MM.1S (cell line): ENCODE data around the gene FIP1L1.

Experiments used
- DNase-seq: peaks from one replicate; pipeline ENCODE4 v3.0.0-alpha.2; 2015
- H2AFZ ChIP-seq: fragments of 300-600 bp; sonication (generic); 2 replicates; pipeline ENCODE4 v1.6.0; 2016; ENCODE audit warnings: antibody characterized with exemption, low read length
- H3F3A ChIP-seq: fragments of 300-600 bp; sonication (generic); 2 replicates; pipeline ENCODE4 v1.6.1; 2016; ENCODE audit warnings: mild to moderate bottlenecking, antibody characterized with exemption, low read length, moderate library complexity, mixed read lengths; ENCODE audit not compliant: insufficient read depth
- H3K27ac ChIP-seq: fragments of 300-600 bp; sonication (generic); 2 replicates; pipeline ENCODE4 v1.5.1; 2016; ENCODE audit warnings: mild to moderate bottlenecking, low read length
- H3K27me3 ChIP-seq: fragments of 300-600 bp; sonication (generic); replicated peaks from 2 replicates; pipeline ENCODE4 v1.6.0; 2016; ENCODE audit warnings: low read length; ENCODE audit not compliant: insufficient read depth
- H3K36me3 ChIP-seq: fragments of 300-600 bp; sonication (generic); replicated peaks from 2 replicates; pipeline ENCODE4 v1.6.1; 2016; ENCODE audit warnings: mild to moderate bottlenecking, low read length, mixed read lengths; ENCODE audit not compliant: insufficient read depth
- H3K4me1 ChIP-seq: fragments of 300-600 bp; sonication (generic); 2 replicates; pipeline ENCODE4 v1.6.1; 2016; ENCODE audit warnings: low read length, mixed read lengths
- H3K4me2 ChIP-seq: fragments of 300-600 bp; sonication (generic); 2 replicates; pipeline ENCODE4 v1.6.0; 2016; ENCODE audit warnings: low read depth, low read length
- H3K4me3 ChIP-seq: fragments of 300-600 bp; sonication (generic); 2 replicates; pipeline ENCODE4 v1.5.1; 2016; ENCODE audit warnings: low read length, mixed read lengths
- H3K79me2 ChIP-seq: fragments of 300-600 bp; sonication (generic); 2 replicates; pipeline ENCODE4 v1.6.1; 2016; ENCODE audit warnings: mixed run types, low read length, mixed read lengths
- H3K9ac ChIP-seq: fragments of 300-600 bp; sonication (generic); 2 replicates; pipeline ENCODE4 v1.6.1; 2016; ENCODE audit warnings: low read length, mixed read lengths
- H3K9me2 ChIP-seq: fragments of 300-600 bp; sonication (generic); replicated peaks from 2 replicates; pipeline ENCODE4 v1.6.1; 2016; ENCODE audit warnings: mild to moderate bottlenecking, low read length, mixed read lengths; ENCODE audit not compliant: insufficient read depth
- H3K9me3 ChIP-seq: fragments of 300-600 bp; sonication (generic); replicated peaks from 2 replicates; pipeline ENCODE4 v1.6.1; 2016; ENCODE audit warnings: mild to moderate bottlenecking, low read length, mixed read lengths; ENCODE audit not compliant: insufficient read depth
- H4K20me1 ChIP-seq: fragments of 300-600 bp; sonication (generic); 2 replicates; pipeline ENCODE4 v1.6.1; 2016; ENCODE audit warnings: mild to moderate bottlenecking, low read length, moderate library complexity, mixed read lengths; ENCODE audit not compliant: insufficient read depth
- CTCF ChIP-seq: fragments of 300-600 bp; sonication (generic); IDR thresholded peaks from 2 replicates; pipeline ENCODE4 v1.5.1; 2016; ENCODE audit warnings: antibody characterized with exemption, low read length, mixed read lengths
- EZH2 ChIP-seq: fragments of 300-600 bp; sonication (generic); optimal IDR thresholded peaks from 2 replicates; pipeline ENCODE3; 2017; ENCODE audit warnings: low read depth, mild to moderate bottlenecking, antibody characterized with exemption, low read length, mixed read lengths
- EZH2phosphoT487 ChIP-seq: fragments of 300-600 bp; sonication (generic); IDR thresholded peaks from 2 replicates; pipeline ENCODE4 v1.6.1; 2018; ENCODE audit warnings: antibody characterized with exemption, low read length

The FIP1L1 gene

DNA sequence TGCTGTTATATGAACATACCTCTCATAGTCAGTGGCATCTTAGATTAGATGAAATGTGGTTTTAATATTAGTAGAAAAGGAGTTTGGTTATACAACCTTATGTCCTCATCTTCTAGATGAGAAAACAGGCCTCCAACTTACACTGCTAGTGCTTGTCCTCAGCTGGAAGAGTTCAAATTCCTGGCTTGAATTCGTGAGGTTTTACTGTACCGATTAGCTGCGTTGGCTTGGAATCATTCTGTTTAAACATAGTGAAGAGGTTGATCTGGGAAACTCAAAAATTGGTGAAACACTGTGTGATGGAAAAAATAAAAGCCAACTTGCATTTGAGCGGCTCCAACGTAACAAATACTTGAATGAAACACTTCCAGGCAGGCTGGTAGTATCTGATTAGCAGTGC is 132.9 kb downstream of the FIP1L1 start:
- Histone ChIP-seq H3K9me3 (no peaks in the 10 kb centered on the region), H3K9me2 (no peaks in the 10 kb centered on the region), H3K4me1 (no peaks in the 10 kb centered on the region), H3K4me3 (no peak overlapping the region), H3F3A (no peaks in the 10 kb centered on the region), H3K9ac (no peak overlapping the region), H3K79me2 (no peaks in the 10 kb centered on the region), H3K27me3 (no peaks in the 10 kb centered on the region), H2AFZ (no peak overlapping the region), H3K27ac (no peak overlapping the region), H3K36me3 (no peaks in the 10 kb centered on the region), H4K20me1 (no peaks in the 10 kb centered on the region), H3K4me2 (no peak overlapping the region)
- TF ChIP-seq CTCF (no peak), EZH2phosphoT487 (no peak), EZH2 (no peak)
- no peak for DNase-seq
